ENCODE data around the gene CCDC88C. TPM values are rescaled to one million over a fixed set of nuclear protein-coding genes. Genes with fewer than 3 reads are reported as not detected.

Gene CCDC88C
- total RNA-seq (2014; rRNA removed; shearing (Covaris generic); ENCODE audit: low replicate concordance), result 57.9 and 72.4 TPM in 2 replicates

DNA sequence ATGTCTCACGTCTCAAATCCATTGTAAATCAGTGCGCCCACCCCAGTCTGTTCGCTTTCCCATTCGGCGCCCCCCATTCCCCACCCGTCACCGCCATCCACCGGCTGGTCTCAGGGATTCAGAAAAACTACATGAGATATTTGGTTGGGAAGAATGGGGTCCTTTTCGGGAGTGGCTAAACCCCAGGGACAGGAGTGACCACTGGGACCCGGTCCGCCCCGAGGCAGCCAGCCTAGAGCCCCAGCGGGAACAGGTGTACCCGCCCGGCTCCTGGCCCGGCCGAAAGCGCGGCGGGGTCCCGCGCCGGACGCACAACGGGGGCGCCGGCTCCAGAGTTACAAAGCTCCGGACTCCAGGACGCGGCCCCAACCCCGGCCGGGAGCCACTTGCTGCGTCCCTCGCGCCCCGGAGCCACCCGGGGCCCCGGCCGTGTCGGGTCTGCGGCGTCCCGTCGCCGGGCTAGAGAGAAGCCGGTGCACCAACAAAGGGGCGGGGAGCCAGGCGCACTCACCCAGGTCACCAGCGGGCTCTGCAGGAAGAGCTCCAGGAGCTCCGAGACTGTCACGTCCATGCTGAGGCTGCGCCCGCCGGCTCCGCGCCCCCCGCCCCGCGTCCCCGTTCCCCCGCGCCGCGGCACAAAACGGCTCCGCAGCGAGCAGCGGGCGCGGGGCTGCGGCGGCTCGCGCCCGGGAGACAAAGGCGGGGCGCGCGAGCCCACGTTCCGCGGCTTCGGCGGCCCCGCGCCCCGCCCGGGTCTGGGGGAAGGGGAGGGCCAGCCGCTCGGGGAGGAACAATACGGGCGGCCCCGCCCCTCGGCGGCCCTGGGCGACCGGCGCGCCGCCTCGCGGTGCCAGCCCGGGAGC is at the start of gene CCDC88C:
Gene CCDC88C, minus strand, starts transcription at position 701 of the 863 bp plus-strand sequence. Its CDS starts 130 bp downstream, at position 571.
- Histone ChIP-seq H4K20me1 (ENCODE audit: insufficient read depth, low read depth, low read length) (peaks cover 14% of the 10 kb centered on the region; the same call in 1 of the 2 replicates), H3K79me2 (ENCODE audit: low read length) (peaks cover 40% of the 10 kb centered on the region), H3K9me3 (ENCODE audit: low read length) (no peaks in the 10 kb centered on the region), H3K27ac (ENCODE audit: low read length) (peak within 1 kb of the TSS; percentile 93), H3K4me2 (ENCODE audit: low read depth, low read length, poor library complexity, severe bottlenecking) (peak within 1 kb of the TSS; percentile 86), H3K9me2 (replicated peaks; ENCODE audit: insufficient read depth, low read length) (no peaks in the 10 kb centered on the region), H2AFZ (ENCODE audit: low read length) (peak within 1 kb of the TSS; percentile 55), H3K4me3 (ENCODE audit: low read length) (peak within 1 kb of the TSS; percentile 78), H3K36me3 (ENCODE audit: insufficient read depth, low read length) (peaks cover 27% of the 10 kb centered on the region), H3K9ac (ENCODE audit: low read length) (peak within 1 kb of the TSS; percentile 77), H3K27me3 (ENCODE audit: low read length) (no peaks in the 10 kb centered on the region), H3K4me1 (ENCODE audit: low read length) (peaks cover 54% of the 10 kb centered on the region)
- peak; percentile 91 for DNase-seq

DNA sequence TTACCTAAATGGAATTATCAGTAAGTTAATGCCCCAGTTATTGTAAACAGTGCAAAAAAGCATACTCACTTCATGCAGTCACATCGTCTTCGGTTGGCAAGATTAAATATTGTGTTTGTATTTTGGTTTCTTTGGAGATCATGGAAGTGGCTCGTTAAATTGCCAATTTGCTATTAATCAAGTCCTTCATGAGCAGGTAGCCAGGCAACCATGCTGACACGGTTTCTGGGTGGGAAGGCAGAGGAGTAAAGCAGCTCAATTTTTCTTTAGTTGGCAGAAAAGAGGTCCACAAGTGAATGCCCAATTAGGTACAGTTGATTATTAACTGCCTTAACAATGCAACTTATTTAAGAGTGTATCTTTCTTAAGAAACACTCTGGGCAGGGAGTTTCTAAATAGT is 48.6 kb upstream of the CCDC88C start:
- Histone ChIP-seq H3K27ac (ENCODE audit: low read length) (no peak overlapping the region), H3K36me3 (ENCODE audit: insufficient read depth, low read length) (peaks cover 82% of the 10 kb centered on the region), H3K9me3 (ENCODE audit: low read length) (no peaks in the 10 kb centered on the region), H3K4me1 (ENCODE audit: low read length) (no peaks in the 10 kb centered on the region), H4K20me1 (ENCODE audit: insufficient read depth, low read depth, low read length) (no peaks in the 10 kb centered on the region), H3K79me2 (ENCODE audit: low read length) (peaks cover 34% of the 10 kb centered on the region), H2AFZ (ENCODE audit: low read length) (no peak overlapping the region), H3K9ac (ENCODE audit: low read length) (no peak overlapping the region), H3K9me2 (replicated peaks; ENCODE audit: insufficient read depth, low read length) (no peaks in the 10 kb centered on the region), H3K4me2 (ENCODE audit: low read depth, low read length, poor library complexity, severe bottlenecking) (no peak overlapping the region), H3K4me3 (ENCODE audit: low read length) (no peak overlapping the region), H3K27me3 (ENCODE audit: low read length) (no peaks in the 10 kb centered on the region)
- DNase-seq, result no peak

- no peaks in the 10 kb centered on the region for H4K20me1 ChIP-seq (ENCODE audit: insufficient read depth, low read depth, low read length)
- H3K36me3 ChIP-seq (ENCODE audit: insufficient read depth, low read length), result peaks cover 79% of the 10 kb centered on the region
- no peak for DNase-seq
- no peak overlapping the region for H3K27ac ChIP-seq (ENCODE audit: low read length)
- no peaks in the 10 kb centered on the region for H3K9me2 ChIP-seq (replicated peaks; ENCODE audit: insufficient read depth, low read length)
- no peaks in the 10 kb centered on the region for H3K4me1 ChIP-seq (ENCODE audit: low read length)
- no peak overlapping the region for H3K9ac ChIP-seq (ENCODE audit: low read length)
- H3K27me3 ChIP-seq (ENCODE audit: low read length), result no peaks in the 10 kb centered on the region
- no peaks in the 10 kb centered on the region for H3K9me3 ChIP-seq (ENCODE audit: low read length)
- H3K4me2 ChIP-seq (ENCODE audit: low read depth, low read length, poor library complexity, severe bottlenecking), result no peak overlapping the region
- peaks cover 29% of the 10 kb centered on the region for H3K79me2 ChIP-seq (ENCODE audit: low read length)
- no peak overlapping the region for H2AFZ ChIP-seq (ENCODE audit: low read length)
- no peak overlapping the region for H3K4me3 ChIP-seq (ENCODE audit: low read length)
These were observed 47.1 kb upstream of the CCDC88C start for GRCh38 chr14:91464615-91465205.

GRCh38 chr14:91458612-91459011 is 41.0 kb upstream of the CCDC88C start:
- H3K9me2 ChIP-seq (replicated peaks; ENCODE audit: insufficient read depth, low read length), result no peaks in the 10 kb centered on the region
- peaks cover 6% of the 10 kb centered on the region for H4K20me1 ChIP-seq (ENCODE audit: insufficient read depth, low read depth, low read length)
- H3K27ac ChIP-seq (ENCODE audit: low read length), result no peak overlapping the region
- no peak overlapping the region for H3K9ac ChIP-seq (ENCODE audit: low read length)
- no peak overlapping the region for H2AFZ ChIP-seq (ENCODE audit: low read length)
- H3K36me3 ChIP-seq (ENCODE audit: insufficient read depth, low read length), result peaks cover 72% of the 10 kb centered on the region
- H3K79me2 ChIP-seq (ENCODE audit: low read length), result no peaks in the 10 kb centered on the region
- no peaks in the 10 kb centered on the region for H3K9me3 ChIP-seq (ENCODE audit: low read length)
- no peaks in the 10 kb centered on the region for H3K4me1 ChIP-seq (ENCODE audit: low read length)
- no peak for DNase-seq
- no peak overlapping the region for H3K4me3 ChIP-seq (ENCODE audit: low read length)
- H3K27me3 ChIP-seq (ENCODE audit: low read length), result no peaks in the 10 kb centered on the region
- no peak overlapping the region for H3K4me2 ChIP-seq (ENCODE audit: low read depth, low read length, poor library complexity, severe bottlenecking)

- Histone ChIP-seq H3K9me2 (replicated peaks; ENCODE audit: insufficient read depth, low read length) (no peaks in the 10 kb centered on the region), H3K27ac (ENCODE audit: low read length) (no peak overlapping the region), H3K36me3 (ENCODE audit: insufficient read depth, low read length) (peaks cover 56% of the 10 kb centered on the region), H3K4me3 (ENCODE audit: low read length) (no peak overlapping the region), H2AFZ (ENCODE audit: low read length) (no peak overlapping the region), H3K4me1 (ENCODE audit: low read length) (no peaks in the 10 kb centered on the region), H3K27me3 (ENCODE audit: low read length) (no peaks in the 10 kb centered on the region), H4K20me1 (ENCODE audit: insufficient read depth, low read depth, low read length) (peaks cover 6% of the 10 kb centered on the region), H3K9me3 (ENCODE audit: low read length) (no peaks in the 10 kb centered on the region), H3K79me2 (ENCODE audit: low read length) (no peaks in the 10 kb centered on the region), H3K4me2 (ENCODE audit: low read depth, low read length, poor library complexity, severe bottlenecking) (no peak overlapping the region), H3K9ac (ENCODE audit: low read length) (no peak overlapping the region)
- no peak for DNase-seq
These were observed 38.7 kb upstream of the CCDC88C start for GRCh38 chr14:91456283-91456682.

GRCh38 chr14:91454580-91454979 is 37.0 kb upstream of the CCDC88C start:
- Histone ChIP-seq H3K9me3 (ENCODE audit: low read length) (no peaks in the 10 kb centered on the region), H2AFZ (ENCODE audit: low read length) (no peak overlapping the region), H3K4me1 (ENCODE audit: low read length) (no peaks in the 10 kb centered on the region), H3K27me3 (ENCODE audit: low read length) (no peaks in the 10 kb centered on the region), H3K27ac (ENCODE audit: low read length) (no peak overlapping the region), H3K36me3 (ENCODE audit: insufficient read depth, low read length) (peaks cover 43% of the 10 kb centered on the region), H3K9me2 (replicated peaks; ENCODE audit: insufficient read depth, low read length) (no peaks in the 10 kb centered on the region), H4K20me1 (ENCODE audit: insufficient read depth, low read depth, low read length) (peaks cover 6% of the 10 kb centered on the region), H3K79me2 (ENCODE audit: low read length) (no peaks in the 10 kb centered on the region), H3K4me3 (ENCODE audit: low read length) (no peak overlapping the region), H3K4me2 (ENCODE audit: low read depth, low read length, poor library complexity, severe bottlenecking) (no peak overlapping the region), H3K9ac (ENCODE audit: low read length) (no peak overlapping the region)
- DNase-seq, result no peak

GRCh38 chr14:91454155-91454554 is 36.5 kb upstream of the CCDC88C start:
- H3K4me3 ChIP-seq (ENCODE audit: low read length), result no peak overlapping the region
- no peak overlapping the region for H3K4me2 ChIP-seq (ENCODE audit: low read depth, low read length, poor library complexity, severe bottlenecking)
- H3K9me3 ChIP-seq (ENCODE audit: low read length), result no peaks in the 10 kb centered on the region
- H3K36me3 ChIP-seq (ENCODE audit: insufficient read depth, low read length), result peaks cover 39% of the 10 kb centered on the region
- H4K20me1 ChIP-seq (ENCODE audit: insufficient read depth, low read depth, low read length), result peaks cover 6% of the 10 kb centered on the region
- H3K4me1 ChIP-seq (ENCODE audit: low read length), result no peaks in the 10 kb centered on the region
- H3K79me2 ChIP-seq (ENCODE audit: low read length), result no peaks in the 10 kb centered on the region
- H3K9me2 ChIP-seq (replicated peaks; ENCODE audit: insufficient read depth, low read length), result no peaks in the 10 kb centered on the region
- no peak for DNase-seq
- H3K9ac ChIP-seq (ENCODE audit: low read length), result no peak overlapping the region
- H3K27ac ChIP-seq (ENCODE audit: low read length), result no peak overlapping the region
- H3K27me3 ChIP-seq (ENCODE audit: low read length), result no peaks in the 10 kb centered on the region
- no peak overlapping the region for H2AFZ ChIP-seq (ENCODE audit: low read length)

GRCh38 chr14:91453744-91454143 is 36.1 kb upstream of the CCDC88C start:
- H3K4me3 ChIP-seq (ENCODE audit: low read length), result no peak overlapping the region
- no peaks in the 10 kb centered on the region for H3K27me3 ChIP-seq (ENCODE audit: low read length)

More at GRCh38 chr14:91453744-91454143, 36.1 kb upstream of the CCDC88C start:
- Histone ChIP-seq H3K9ac (ENCODE audit: low read length) (no peak overlapping the region), H3K36me3 (ENCODE audit: insufficient read depth, low read length) (peaks cover 36% of the 10 kb centered on the region), H3K79me2 (ENCODE audit: low read length) (no peaks in the 10 kb centered on the region), H2AFZ (ENCODE audit: low read length) (no peak overlapping the region), H3K4me1 (ENCODE audit: low read length) (peaks cover 2% of the 10 kb centered on the region; the same call in 1 of the 2 replicates), H3K4me2 (ENCODE audit: low read depth, low read length, poor library complexity, severe bottlenecking) (no peak overlapping the region), H4K20me1 (ENCODE audit: insufficient read depth, low read depth, low read length) (peaks cover 6% of the 10 kb centered on the region), H3K9me2 (replicated peaks; ENCODE audit: insufficient read depth, low read length) (no peaks in the 10 kb centered on the region), H3K27ac (ENCODE audit: low read length) (no peak overlapping the region), H3K9me3 (ENCODE audit: low read length) (no peaks in the 10 kb centered on the region)
- no peak for DNase-seq

Measured in Karpas-422 (cell line).